WTC11 (cell line): ENCODE results near the gene IL6ST.

Source experiments
- ESRRA ChIP-seq: sonication (generic); formaldehyde crosslinking; IDR thresholded peaks from 2 replicates; pipeline ENCODE4 v1.8.1; 2022; ENCODE audit warnings: mild to moderate bottlenecking, missing genetic modification reagents, borderline replicate concordance
- FOXK1 ChIP-seq: sonication (generic); formaldehyde crosslinking; IDR thresholded peaks from 2 replicates; pipeline ENCODE4 v1.8.0; 2022; ENCODE audit warnings: mild to moderate bottlenecking, moderate library complexity, missing genetic modification reagents
- GABPB1 ChIP-seq: sonication (generic); formaldehyde crosslinking; IDR thresholded peaks from 2 replicates; pipeline ENCODE4 v1.8.1; 2023; ENCODE audit warnings: mild to moderate bottlenecking, missing genetic modification reagents
- IRF2 ChIP-seq: sonication (generic); formaldehyde crosslinking; IDR thresholded peaks from 2 replicates; pipeline ENCODE4 v1.8.0; 2022; ENCODE audit warnings: low read depth, missing genetic modification reagents, borderline replicate concordance
- SP1 ChIP-seq: sonication (generic); formaldehyde crosslinking; conservative IDR thresholded peaks from 2 replicates; pipeline ENCODE4 v1.8.1; 2022; ENCODE audit warnings: missing genetic modification reagents
- TEAD4 ChIP-seq: sonication (generic); formaldehyde crosslinking; IDR thresholded peaks from 2 replicates; pipeline ENCODE4 v1.8.0; 2022; ENCODE audit warnings: mild to moderate bottlenecking, missing genetic modification reagents
- TP53 ChIP-seq: sonication (generic); formaldehyde crosslinking; IDR thresholded peaks from 2 replicates; pipeline ENCODE4 v1.8.1; 2023; ENCODE audit warnings: mild to moderate bottlenecking, missing genetic modification reagents
- ZMAT4 ChIP-seq: fragments of 250-450 bp; sonication (Bioruptor Pico); IDR thresholded peaks from 2 replicates; pipeline ENCODE4 v1.9.0; 2021; ENCODE audit warnings: mild to moderate bottlenecking
- TF ChIP-seq, protein P1 (sequence below): sonication (generic); formaldehyde crosslinking; IDR thresholded peaks from 2 replicates; pipeline ENCODE4 v1.8.1; 2023; ENCODE audit warnings: mild to moderate bottlenecking, missing genetic modification reagents, moderate library complexity
- TF ChIP-seq, protein P2 (sequence below): sonication (generic); formaldehyde crosslinking; IDR thresholded peaks from 2 replicates; pipeline ENCODE4 v1.8.1; 2023; ENCODE audit warnings: mild to moderate bottlenecking, missing genetic modification reagents, moderate library complexity
- TF ChIP-seq, protein P3 (sequence below): fragments of 200-600 bp; IDR thresholded peaks from 2 replicates; pipeline ENCODE4 v1.8.0; 2022; ENCODE audit warnings: antibody characterized with exemption
- TF ChIP-seq, protein P4 (sequence below): sonication (generic); formaldehyde crosslinking; IDR thresholded peaks from 2 replicates; pipeline ENCODE4 v1.8.0; 2022; ENCODE audit warnings: mild to moderate bottlenecking, missing genetic modification reagents

GRCh38 chr5:56003179-56003578 lies 8.4 kb upstream of the IL6ST start:
- TF ChIP-seq SP1 (CRISPR knock-in tag) (no peak), TEAD4 (CRISPR knock-in tag) (no peak), IRF2 (CRISPR knock-in tag) (no peak), GABPB1 (CRISPR knock-in tag) (peak; percentile 73; the same call in 1 of the 2 replicates), FOXK1 (CRISPR knock-in tag) (no peak), ESRRA (CRISPR knock-in tag) (no peak), TP53 (CRISPR knock-in tag) (no peak), ZMAT4 (no peak)
- TF ChIP-seq, protein P1, sequence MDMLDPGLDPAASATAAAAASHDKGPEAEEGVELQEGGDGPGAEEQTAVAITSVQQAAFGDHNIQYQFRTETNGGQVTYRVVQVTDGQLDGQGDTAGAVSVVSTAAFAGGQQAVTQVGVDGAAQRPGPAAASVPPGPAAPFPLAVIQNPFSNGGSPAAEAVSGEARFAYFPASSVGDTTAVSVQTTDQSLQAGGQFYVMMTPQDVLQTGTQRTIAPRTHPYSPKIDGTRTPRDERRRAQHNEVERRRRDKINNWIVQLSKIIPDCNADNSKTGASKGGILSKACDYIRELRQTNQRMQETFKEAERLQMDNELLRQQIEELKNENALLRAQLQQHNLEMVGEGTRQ = no peak
- TF ChIP-seq, protein P2, sequence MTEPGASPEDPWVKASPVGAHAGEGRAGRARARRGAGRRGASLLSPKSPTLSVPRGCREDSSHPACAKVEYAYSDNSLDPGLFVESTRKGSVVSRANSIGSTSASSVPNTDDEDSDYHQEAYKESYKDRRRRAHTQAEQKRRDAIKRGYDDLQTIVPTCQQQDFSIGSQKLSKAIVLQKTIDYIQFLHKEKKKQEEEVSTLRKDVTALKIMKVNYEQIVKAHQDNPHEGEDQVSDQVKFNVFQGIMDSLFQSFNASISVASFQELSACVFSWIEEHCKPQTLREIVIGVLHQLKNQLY (CRISPR knock-in tag) = no peak
- TF ChIP-seq, protein P3, sequence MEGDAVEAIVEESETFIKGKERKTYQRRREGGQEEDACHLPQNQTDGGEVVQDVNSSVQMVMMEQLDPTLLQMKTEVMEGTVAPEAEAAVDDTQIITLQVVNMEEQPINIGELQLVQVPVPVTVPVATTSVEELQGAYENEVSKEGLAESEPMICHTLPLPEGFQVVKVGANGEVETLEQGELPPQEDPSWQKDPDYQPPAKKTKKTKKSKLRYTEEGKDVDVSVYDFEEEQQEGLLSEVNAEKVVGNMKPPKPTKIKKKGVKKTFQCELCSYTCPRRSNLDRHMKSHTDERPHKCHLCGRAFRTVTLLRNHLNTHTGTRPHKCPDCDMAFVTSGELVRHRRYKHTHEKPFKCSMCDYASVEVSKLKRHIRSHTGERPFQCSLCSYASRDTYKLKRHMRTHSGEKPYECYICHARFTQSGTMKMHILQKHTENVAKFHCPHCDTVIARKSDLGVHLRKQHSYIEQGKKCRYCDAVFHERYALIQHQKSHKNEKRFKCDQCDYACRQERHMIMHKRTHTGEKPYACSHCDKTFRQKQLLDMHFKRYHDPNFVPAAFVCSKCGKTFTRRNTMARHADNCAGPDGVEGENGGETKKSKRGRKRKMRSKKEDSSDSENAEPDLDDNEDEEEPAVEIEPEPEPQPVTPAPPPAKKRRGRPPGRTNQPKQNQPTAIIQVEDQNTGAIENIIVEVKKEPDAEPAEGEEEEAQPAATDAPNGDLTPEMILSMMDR = no peak
- TF ChIP-seq, protein P4, sequence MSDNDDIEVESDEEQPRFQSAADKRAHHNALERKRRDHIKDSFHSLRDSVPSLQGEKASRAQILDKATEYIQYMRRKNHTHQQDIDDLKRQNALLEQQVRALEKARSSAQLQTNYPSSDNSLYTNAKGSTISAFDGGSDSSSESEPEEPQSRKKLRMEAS = no peak
